Right kidney (tissue), 9 donors: ENCODE measurements around the gene KSR1.
"Not testable (repeated sequence)": the region's sequence is repeated elsewhere in the genome, so short reads cannot be mapped to it uniquely, and the experiment has no call there.

Source experiments
- DNase-seq: peaks from one replicate; pipeline ENCODE4 v3.0.0-alpha.2; 2016
- long read RNA-seq, 8 donors: transcript quantifications; one replicate each; lab custom pipeline, GENCODE V29; 2026

The KSR1 gene
- long read RNA-seq, donor 1, partial matches to known transcripts: 6 of 7 reads
- long read RNA-seq, donor 1, other reads (novel, unspliced or antisense): 0 of 7 reads
- long read RNA-seq, donor 2: 0 reads
- long read RNA-seq, donor 3, partial matches to known transcripts: 0 of 2 reads
- long read RNA-seq, donor 3, other reads (novel, unspliced or antisense): 0 of 2 reads
- long read RNA-seq, donor 4, partial matches to known transcripts: 7 of 11 reads
- long read RNA-seq, donor 4, other reads (novel, unspliced or antisense): 0 of 11 reads
- long read RNA-seq, donor 5, partial matches to known transcripts: 0 of 1 reads
- long read RNA-seq, donor 5, other reads (novel, unspliced or antisense): 0 of 1 reads
- long read RNA-seq, donor 6: 0 reads
- long read RNA-seq, donor 7: 0 reads
- long read RNA-seq, donor 8, partial matches to known transcripts: 6 of 6 reads
- long read RNA-seq, donor 8, other reads (novel, unspliced or antisense): 0 of 6 reads

- peak; percentile 95 for DNase-seq
Observed at GRCh38 chr17:27455914-27456680, at the start of gene KSR1. Gene KSR1, plus strand, starts transcription at chr17:27456448. Its CDS starts 196 bp downstream, at chr17:27456644.

- DNase-seq: no peak
Observed at GRCh38 chr17:27407916-27408864, 48.1 kb upstream of the KSR1 start.

- DNase-seq: no peak
Observed at GRCh38 chr17:27408891-27409290, 47.4 kb upstream of the KSR1 start.

GRCh38 chr17:27412158-27412557 is 44.1 kb upstream of the KSR1 start:
- not testable (repeated sequence) for DNase-seq

- DNase-seq: no peak
Observed at GRCh38 chr17:27413315-27413714, 42.9 kb upstream of the KSR1 start.

GRCh38 chr17:27413792-27414191 is 42.5 kb upstream of the KSR1 start:
- DNase-seq: no peak

GRCh38 chr17:27414271-27414670 is 42.0 kb upstream of the KSR1 start:
- DNase-seq: no peak

- no peak for DNase-seq
Observed at GRCh38 chr17:27414694-27415093, 41.6 kb upstream of the KSR1 start.

- DNase-seq: no peak
Observed at GRCh38 chr17:27415120-27415795, 41.0 kb upstream of the KSR1 start.

GRCh38 chr17:27417596-27418365 is 38.5 kb upstream of the KSR1 start:
- DNase-seq: no peak

- DNase-seq: no peak
Observed at GRCh38 chr17:27418366-27418615, 38.0 kb upstream of the KSR1 start.

GRCh38 chr17:27419156-27419555 is 37.1 kb upstream of the KSR1 start:
- no peak for DNase-seq

- DNase-seq: no peak
Observed at GRCh38 chr17:27420211-27420950, 35.9 kb upstream of the KSR1 start.

GRCh38 chr17:27421111-27421510 is 35.1 kb upstream of the KSR1 start:
- no peak for DNase-seq

GRCh38 chr17:27421626-27422025 is 34.6 kb upstream of the KSR1 start:
- not testable (repeated sequence) for DNase-seq

- DNase-seq: no peak
Observed at GRCh38 chr17:27422601-27423000, 33.6 kb upstream of the KSR1 start.

GRCh38 chr17:27423651-27424050 is 32.6 kb upstream of the KSR1 start:
- no peak for DNase-seq

GRCh38 chr17:27424516-27424915 is 31.7 kb upstream of the KSR1 start:
- DNase-seq: no peak

- no peak for DNase-seq
Observed at GRCh38 chr17:27424941-27425340, 31.3 kb upstream of the KSR1 start.

GRCh38 chr17:27425571-27425970 is 30.7 kb upstream of the KSR1 start:
- not testable (repeated sequence) for DNase-seq
